Measurements from ENCODE around the gene LRRC51.

Gene LRRC51

GRCh38 chr11:72070491-72070890 lies 10.2 kb upstream of the LRRC51 start:
- no peak for DNase-seq

- DNase-seq = no peak
These were observed 8.3 kb upstream of the LRRC51 start for GRCh38 chr11:72072348-72072747.

- no peak for DNase-seq
These were observed 5.5 kb upstream of the LRRC51 start for GRCh38 chr11:72075109-72075508.

GRCh38 chr11:72075756-72076155 lies 4.9 kb upstream of the LRRC51 start:
- no peak for DNase-seq

- no peak for DNase-seq
These were observed 2.2 kb upstream of the LRRC51 start for GRCh38 chr11:72078477-72078876.

GRCh38 chr11:72079819-72080325 lies 778 bp upstream of the LRRC51 start:
- DNase-seq = no peak

- no peak for DNase-seq
These were observed 564 bp downstream of the LRRC51 start for GRCh38 chr11:72081184-72081644.

- no peak for DNase-seq
These were observed 1.3 kb downstream of the LRRC51 start for GRCh38 chr11:72081821-72082453.

GRCh38 chr11:72083414-72083813 lies 2.8 kb downstream of the LRRC51 start:
- DNase-seq = no peak

GRCh38 chr11:72084076-72084475 lies 3.4 kb downstream of the LRRC51 start:
- no peak for DNase-seq

GRCh38 chr11:72084965-72085364 lies 4.3 kb downstream of the LRRC51 start:
- DNase-seq = no peak

GRCh38 chr11:72085621-72086351 lies 5.1 kb downstream of the LRRC51 start:
- no peak for DNase-seq

GRCh38 chr11:72088076-72088808 lies 7.6 kb downstream of the LRRC51 start:
- no peak for DNase-seq

GRCh38 chr11:72091292-72091691 lies 10.6 kb downstream of the LRRC51 start:
- DNase-seq = peak; percentile 67

GRCh38 chr11:72098741-72099140 lies 18.1 kb downstream of the LRRC51 start:
- no peak for DNase-seq

- no peak for DNase-seq
These were observed 19.4 kb downstream of the LRRC51 start for GRCh38 chr11:72100009-72100408.

GRCh38 chr11:72100462-72100861 lies 19.8 kb downstream of the LRRC51 start:
- DNase-seq = no peak

GRCh38 chr11:72102162-72102561 lies 21.5 kb downstream of the LRRC51 start:
- DNase-seq = no peak

GRCh38 chr11:72102631-72102945 lies 21.9 kb downstream of the LRRC51 start:
- no peak for DNase-seq

- DNase-seq = peak; percentile 97
These were observed 22.5 kb downstream of the LRRC51 start, which contains the start of gene LAMTOR1 for GRCh38 chr11:72102946-72103753. TSS of gene LAMTOR1 (minus strand) at chr11:72103297. CDS start at chr11:72103224, 73 bp downstream.

GRCh38 chr11:72103754-72104167 lies 23.1 kb downstream of the LRRC51 start:
- DNase-seq = no peak

- no peak for DNase-seq
These were observed 25.2 kb downstream of the LRRC51 start, which contains the start of gene TOMT for GRCh38 chr11:72105888-72106287. TSS of gene TOMT (plus strand) at chr11:72105924. CDS start at chr11:72105952, 28 bp downstream.

Data from activated T-cell treated with anti-CD3 and anti-CD28 coated beads for 4 hours (primary cell).